GM12873 (cell line): ENCODE results near the gene COPE.

ENCODE experiments used
- TF ChIP-seq, protein P1 (sequence below): IDR thresholded peaks from 2 replicates; pipeline ENCODE4 v1.5.1; 2012; ENCODE audit warnings: low read depth, mild to moderate bottlenecking, moderate library complexity, low read length, control low read depth; ENCODE audit not compliant: insufficient read depth; ENCODE audit errors: missing control alignments

The COPE gene

DNA sequence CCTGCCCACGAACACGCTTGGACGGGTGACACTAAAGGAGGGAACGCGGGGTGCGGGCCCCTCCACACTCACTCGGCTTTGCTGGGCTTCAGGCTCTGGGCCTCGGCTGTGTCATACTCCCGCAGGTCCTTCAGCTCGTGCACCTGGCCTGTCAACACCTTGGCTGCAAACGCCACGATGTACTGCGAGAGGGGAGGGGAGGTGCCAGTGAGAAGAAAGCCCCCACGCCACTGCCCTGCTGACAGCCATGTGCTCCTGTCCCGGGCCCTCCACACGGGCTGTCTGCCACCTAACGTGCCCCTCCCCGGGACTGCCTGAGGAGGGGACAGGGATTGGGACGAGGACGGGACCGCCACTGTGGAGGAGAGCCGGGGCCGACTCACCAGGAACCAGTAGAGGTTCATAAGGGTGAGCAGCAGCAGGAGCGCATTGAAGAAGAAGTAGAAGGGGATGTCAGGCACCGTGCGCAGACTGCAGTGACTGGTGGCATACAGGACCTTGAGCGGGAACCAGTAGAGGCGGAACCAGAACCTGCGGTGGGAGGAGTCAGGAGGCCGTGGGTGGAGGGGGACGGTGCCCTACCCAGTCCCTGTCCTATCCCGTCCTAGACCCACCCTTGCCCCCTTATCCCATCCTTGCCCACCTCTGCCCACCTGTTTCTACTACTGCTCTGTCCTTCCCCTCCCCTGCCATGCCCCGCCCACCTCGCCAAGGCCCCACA is 40.2 kb downstream of the COPE start:
- TF ChIP-seq, protein P1, sequence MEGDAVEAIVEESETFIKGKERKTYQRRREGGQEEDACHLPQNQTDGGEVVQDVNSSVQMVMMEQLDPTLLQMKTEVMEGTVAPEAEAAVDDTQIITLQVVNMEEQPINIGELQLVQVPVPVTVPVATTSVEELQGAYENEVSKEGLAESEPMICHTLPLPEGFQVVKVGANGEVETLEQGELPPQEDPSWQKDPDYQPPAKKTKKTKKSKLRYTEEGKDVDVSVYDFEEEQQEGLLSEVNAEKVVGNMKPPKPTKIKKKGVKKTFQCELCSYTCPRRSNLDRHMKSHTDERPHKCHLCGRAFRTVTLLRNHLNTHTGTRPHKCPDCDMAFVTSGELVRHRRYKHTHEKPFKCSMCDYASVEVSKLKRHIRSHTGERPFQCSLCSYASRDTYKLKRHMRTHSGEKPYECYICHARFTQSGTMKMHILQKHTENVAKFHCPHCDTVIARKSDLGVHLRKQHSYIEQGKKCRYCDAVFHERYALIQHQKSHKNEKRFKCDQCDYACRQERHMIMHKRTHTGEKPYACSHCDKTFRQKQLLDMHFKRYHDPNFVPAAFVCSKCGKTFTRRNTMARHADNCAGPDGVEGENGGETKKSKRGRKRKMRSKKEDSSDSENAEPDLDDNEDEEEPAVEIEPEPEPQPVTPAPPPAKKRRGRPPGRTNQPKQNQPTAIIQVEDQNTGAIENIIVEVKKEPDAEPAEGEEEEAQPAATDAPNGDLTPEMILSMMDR: no peak

GRCh38 chr19:18878058-18878797 is 41.0 kb downstream of the COPE start:
- TF ChIP-seq, protein P1: no peak

GRCh38 chr19:18876865-18877264 is 42.3 kb downstream of the COPE start:
- TF ChIP-seq, protein P1: no peak

DNA sequence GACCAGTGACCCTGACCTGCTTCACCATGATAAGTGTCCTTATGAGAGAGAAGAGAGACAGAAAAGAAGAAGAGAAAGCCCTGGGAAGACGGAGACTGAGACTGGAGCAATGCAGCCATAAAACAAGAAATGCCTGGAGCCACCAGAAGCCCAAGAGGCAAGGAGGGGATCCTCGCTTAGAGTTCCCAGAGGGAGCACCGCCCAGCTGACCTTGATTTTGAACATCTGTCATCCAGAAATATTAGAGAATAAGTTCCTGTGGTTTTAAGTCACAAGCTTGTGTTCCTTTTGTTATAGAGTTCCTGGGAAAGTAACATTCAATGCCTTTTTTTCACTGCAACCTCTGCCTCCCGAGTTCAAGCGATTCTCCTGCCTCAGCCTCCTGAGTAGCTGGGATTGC is 43.5 kb downstream of the COPE start:
- TF ChIP-seq, protein P1: no peak

DNA sequence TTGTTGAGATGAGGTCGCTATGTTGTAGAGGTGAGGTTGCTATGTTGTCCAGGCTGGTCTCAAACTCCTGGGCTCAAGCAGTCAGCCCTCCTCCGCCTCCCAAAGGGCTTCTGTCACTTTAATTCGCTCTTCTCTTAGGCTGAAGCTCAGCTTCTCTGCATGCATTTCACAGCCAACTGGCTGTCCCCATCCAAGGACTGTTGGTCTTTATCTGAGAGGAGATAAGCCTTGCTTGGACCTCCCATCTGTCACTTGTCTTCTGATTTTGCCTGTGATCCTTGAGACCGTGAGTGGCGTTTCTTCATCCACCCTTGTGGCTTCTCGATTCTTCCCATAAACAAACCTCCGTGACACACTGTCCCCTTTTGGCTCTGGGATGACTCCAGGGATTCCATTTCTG is 47.6 kb downstream of the COPE start:
- TF ChIP-seq, protein P1: no peak

DNA sequence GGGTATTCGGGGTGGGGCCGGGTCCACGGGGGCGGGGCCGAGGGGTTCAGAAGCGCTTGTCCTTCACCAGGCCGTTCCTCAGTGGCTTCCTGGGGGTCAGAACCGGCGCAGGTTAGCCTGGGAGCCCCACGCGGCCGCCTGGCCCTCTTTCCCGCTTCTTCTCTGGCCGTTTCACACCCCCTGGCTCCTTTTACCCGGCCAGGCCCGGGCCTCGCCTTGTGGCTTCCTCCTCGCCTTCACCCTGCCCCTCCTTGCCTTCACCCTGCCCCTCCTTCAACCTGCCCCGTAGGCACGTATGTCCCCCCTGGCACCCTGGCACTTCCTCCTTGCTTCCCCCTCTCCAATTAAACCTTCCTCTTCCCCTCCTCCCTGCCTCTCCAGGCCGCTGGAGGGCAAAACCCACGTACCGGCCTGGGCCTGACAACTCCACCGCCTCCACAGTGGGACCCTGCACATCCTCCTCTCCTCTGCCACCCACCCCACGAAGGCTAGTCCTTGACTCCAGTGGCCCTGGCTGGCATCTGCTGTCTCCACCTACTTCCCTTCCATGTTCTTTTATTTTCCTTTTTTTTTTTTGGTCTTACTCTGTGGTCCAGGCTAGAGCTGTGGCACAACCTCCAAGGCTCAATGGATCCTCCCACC is 48.5 kb downstream of the COPE start:
- TF ChIP-seq, protein P1: no peak
